ENCODE data around the gene PCDHB13. TPM values are rescaled to one million over a fixed set of nuclear protein-coding genes. Genes with fewer than 3 reads are reported as not detected.
A peak's percentile ranks its signal among the peaks of the same experiment; 100 is the strongest.
"Not testable (repeated sequence)": the region's sequence is repeated elsewhere in the genome, so short reads cannot be mapped to it uniquely, and the experiment has no call there.

The PCDHB13 gene
- total RNA-seq, 4 donors from 2014 or later, result 0.40 to 2.1 (median 0.69) TPM

GRCh38 chr5:141234109-141234667 is 20.5 kb downstream of the PCDHB13 start:
- in situ Hi-C loops (cut with MboI; ENCODE audit: low sequenced_read_pairs in 4 of 4), result no loop called here
- Histone ChIP-seq H3K27me3 (peaks cover 0 to 21% (median 0%) of the 10 kb centered on the region in 3 donors), H3K27ac (no peak overlapping the region), H3K4me1 (no peaks in the 10 kb centered on the region), H3K36me3 (no peaks in the 10 kb centered on the region), H3K4me3 (peak overlapping the region in 2 of 4 donors; percentile 14 to 45), H3K9me3 (peaks cover 6 to 55% (median 6%) of the 10 kb centered on the region in 3 donors)
- DNase-seq (no peak), ATAC-seq (no peak)
- intact Hi-C loops (cut with DNase I; ENCODE audit: low total_unique reads), result no loop called here
- no peak for TF ChIP-seq CTCF (IDR thresholded peaks at IDR 0.05 in 4 of 5, conservative IDR thresholded peaks at IDR 0.05 in 1 of 5)
- TF ChIP-seq POLR2A (IDR thresholded peaks at IDR 0.05), result no peak

- H3K4me1 ChIP-seq; ATAC-seq; H3K4me3 ChIP-seq; intact Hi-C loops (cut with DNase I; ENCODE audit: low total_unique reads); DNase-seq; H3K27ac ChIP-seq; in situ Hi-C loops (cut with MboI; ENCODE audit: low sequenced_read_pairs in 4 of 4); H3K36me3 ChIP-seq: not testable (repeated sequence)
- Histone ChIP-seq H3K27me3 (peaks cover 0 to 29% (median 0%) of the 10 kb centered on the region in 3 donors), H3K9me3 (peaks cover 6 to 61% (median 6%) of the 10 kb centered on the region in 3 donors)
These were observed 22.2 kb downstream of the PCDHB13 start for GRCh38 chr5:141235922-141236321.

- H3K36me3 ChIP-seq, result no peaks in the 10 kb centered on the region
- in situ Hi-C loops (cut with MboI; ENCODE audit: low sequenced_read_pairs in 4 of 4), result no loop called here
- no peaks in the 10 kb centered on the region for H3K4me1 ChIP-seq
- intact Hi-C loops (cut with DNase I; ENCODE audit: low total_unique reads), result no loop called here
- ATAC-seq, result no peak
- peaks cover 6 to 68% (median 6%) of the 10 kb centered on the region in 3 donors for H3K9me3 ChIP-seq
- TF ChIP-seq POLR2A (IDR thresholded peaks at IDR 0.05) (no peak), CTCF (IDR thresholded peaks at IDR 0.05 in 4 of 5, conservative IDR thresholded peaks at IDR 0.05 in 1 of 5) (no peak)
- no peak for DNase-seq
- peaks cover 0 to 31% (median 0%) of the 10 kb centered on the region in 3 donors for H3K27me3 ChIP-seq
- H3K4me3 ChIP-seq, result no peak overlapping the region
- H3K27ac ChIP-seq, result no peak overlapping the region
These were observed 23.0 kb downstream of the PCDHB13 start for GRCh38 chr5:141236516-141237313.

GRCh38 chr5:141241496-141241895 is 27.8 kb downstream of the PCDHB13 start:
- no peaks in the 10 kb centered on the region for H3K4me1 ChIP-seq
- H3K27me3 ChIP-seq, result peaks cover 0 to 16% (median 0%) of the 10 kb centered on the region in 3 donors
- no peak overlapping the region for H3K27ac ChIP-seq
- peaks cover 0 to 79% (median 6%) of the 10 kb centered on the region in 3 donors for H3K9me3 ChIP-seq
- ATAC-seq, result no peak
- in situ Hi-C loops (cut with MboI; ENCODE audit: low sequenced_read_pairs in 4 of 4), result no loop called here
- intact Hi-C loops (cut with DNase I; ENCODE audit: low total_unique reads), result no loop called here
- no peak for TF ChIP-seq POLR2A (IDR thresholded peaks at IDR 0.05)
- no peak for TF ChIP-seq CTCF (IDR thresholded peaks at IDR 0.05 in 4 of 5, conservative IDR thresholded peaks at IDR 0.05 in 1 of 5)
- H3K36me3 ChIP-seq, result no peaks in the 10 kb centered on the region
- H3K4me3 ChIP-seq, result no peak overlapping the region
- DNase-seq, result no peak

GRCh38 chr5:141245250-141245717 is 31.6 kb downstream of the PCDHB13 start, which contains the start of gene PCDHB15:
Gene PCDHB15, plus strand, starts transcription at chr5:141245395. Its CDS starts 184 bp downstream, at chr5:141245579.
- Histone ChIP-seq H3K9me3 (peaks cover 0 to 59% (median 9%) of the 10 kb centered on the region in 3 donors), H3K27me3 (peaks cover 0 to 23% (median 0%) of the 10 kb centered on the region in 3 donors), H3K36me3 (peaks cover 0 to 5% of the 10 kb centered on the region in 2 donors), H3K4me3 (peak within 1 kb of the TSS; percentile 8 to 39 (median 26)), H3K27ac (no peak within 1 kb of the TSS), H3K4me1 (no peaks in the 10 kb centered on the region)
- no peak for ATAC-seq
- TF ChIP-seq POLR2A (IDR thresholded peaks at IDR 0.05) (no peak), CTCF (IDR thresholded peaks at IDR 0.05 in 4 of 5, conservative IDR thresholded peaks at IDR 0.05 in 1 of 5) (peak in 2 of 5 experiments; percentile 13 to 43)
- DNase-seq, result no peak
- in situ Hi-C loops (cut with MboI; ENCODE audit: low sequenced_read_pairs in 4 of 4), result no loop called here
- intact Hi-C loops (cut with DNase I; ENCODE audit: low total_unique reads), result no loop called here

- H3K36me3 ChIP-seq; H3K27ac ChIP-seq; intact Hi-C loops (cut with DNase I; ENCODE audit: low total_unique reads); in situ Hi-C loops (cut with MboI; ENCODE audit: low sequenced_read_pairs in 4 of 4); DNase-seq; H3K4me3 ChIP-seq; ATAC-seq; H3K4me1 ChIP-seq: not testable (repeated sequence)
- Histone ChIP-seq H3K9me3 (peaks cover 0 to 60% (median 9%) of the 10 kb centered on the region in 3 donors), H3K27me3 (peaks cover 0 to 14% (median 0%) of the 10 kb centered on the region in 3 donors)
These were observed 33.3 kb downstream of the PCDHB13 start for GRCh38 chr5:141246971-141247370.

GRCh38 chr5:141247434-141247833 is 33.7 kb downstream of the PCDHB13 start:
- H3K4me3 ChIP-seq; ATAC-seq; H3K27ac ChIP-seq; DNase-seq; H3K36me3 ChIP-seq; intact Hi-C loops (cut with DNase I; ENCODE audit: low total_unique reads); in situ Hi-C loops (cut with MboI; ENCODE audit: low sequenced_read_pairs in 4 of 4); H3K4me1 ChIP-seq: not testable (repeated sequence)
- Histone ChIP-seq H3K27me3 (peaks cover 0 to 11% (median 0%) of the 10 kb centered on the region in 3 donors), H3K9me3 (peaks cover 0 to 60% (median 9%) of the 10 kb centered on the region in 3 donors)
